Measurements from ENCODE around the gene APOBEC3G.

APOBEC3G gene

GRCh38 chr22:39122772-39123470 is 45.8 kb downstream of the APOBEC3G start:
- DNase-seq (ENCODE audit: low read depth): no peak

- DNase-seq (ENCODE audit: low read depth): no peak
Observed at GRCh38 chr22:39123751-39124581, 46.9 kb downstream of the APOBEC3G start.

- DNase-seq (ENCODE audit: low read depth): no peak
Observed at GRCh38 chr22:39125622-39126021, 48.5 kb downstream of the APOBEC3G start.

- no peak for DNase-seq (ENCODE audit: low read depth)
Observed at GRCh38 chr22:39128508-39128907, 51.4 kb downstream of the APOBEC3G start.

- DNase-seq (ENCODE audit: low read depth): no peak
Observed at GRCh38 chr22:39129081-39129480, 52.0 kb downstream of the APOBEC3G start.

GRCh38 chr22:39129746-39130145 is 52.7 kb downstream of the APOBEC3G start:
- DNase-seq (ENCODE audit: low read depth): no peak

GRCh38 chr22:39130152-39130704 is 53.2 kb downstream of the APOBEC3G start:
- DNase-seq (ENCODE audit: low read depth): no peak

- no peak for DNase-seq (ENCODE audit: low read depth)
Observed at GRCh38 chr22:39130892-39131855, 54.1 kb downstream of the APOBEC3G start.

- DNase-seq (ENCODE audit: low read depth): no peak
Observed at GRCh38 chr22:39132281-39132680, 55.2 kb downstream of the APOBEC3G start.

GRCh38 chr22:39132871-39133524 is 55.9 kb downstream of the APOBEC3G start:
- no peak for DNase-seq (ENCODE audit: low read depth)

- no peak for DNase-seq (ENCODE audit: low read depth)
Observed at GRCh38 chr22:39133871-39134270, 56.8 kb downstream of the APOBEC3G start.

- DNase-seq (ENCODE audit: low read depth): no peak
Observed at GRCh38 chr22:39134366-39135091, 57.5 kb downstream of the APOBEC3G start.

GRCh38 chr22:39135092-39135896 is 58.2 kb downstream of the APOBEC3G start:
- no peak for DNase-seq (ENCODE audit: low read depth)

- no peak for DNase-seq (ENCODE audit: low read depth)
Observed at GRCh38 chr22:39136317-39136716, 59.2 kb downstream of the APOBEC3G start.
